Endothelial cell of umbilical vein (primary cell): ENCODE data around the gene RIMKLB. TPM values are rescaled to one million over a fixed set of nuclear protein-coding genes. Genes with fewer than 3 reads are reported as not detected.

Source experiments
- BruUV-seq: library from RNA; stranded (reverse); fragments of 400-500 nt; replicated peaks from 2 replicates; lab custom pipeline; 2021; lab: Mats Ljungman, UMichigan
- CTCF ChIA-PET: fragments of 300-600, 350-600 bp; sonication (Branson Sonifier 250); formaldehyde crosslinking; loops from one replicate; lab custom pipeline; 2021; ENCODE audit warnings: antibody characterized with exemption, inconsistent platforms; lab: Charles Lee
- POLR2A ChIA-PET: fragments of 300-600, 350-600 bp; sonication (Branson Sonifier 250); formaldehyde crosslinking; loops from one replicate; lab custom pipeline; 2021; ENCODE audit warnings: antibody characterized with exemption, inconsistent platforms; lab: Charles Lee
- DNase-seq: peaks from one replicate; pipeline ENCODE4 v3.0.0-alpha.2; 2011; ENCODE audit warnings: low read depth, low spot score
- FAIRE-seq: peaks from 2 replicates; lab custom pipeline; 2011; peaks lifted over from hg19 to GRCh38; lab: Jason Lieb, UNC
- H2AFZ ChIP-seq: 2 replicates; pipeline ENCODE4 v1.6.0; 2012; ENCODE audit warnings: low read depth, low read length, control low read depth, inconsistent platforms
- H3K27ac ChIP-seq: 2 replicates; pipeline ENCODE4 v1.5.1; 2011; ENCODE audit warnings: low read depth, mild to moderate bottlenecking, control low read depth, low read length, moderate library complexity; ENCODE audit not compliant: insufficient read depth
- H3K27me3 ChIP-seq, 2 experiments: 2 replicates each; pipeline versions ENCODE4 v1.6.0 to v1.6.1; 2011; ENCODE audit warnings: low read length in 2 of 2, mixed read lengths in 1 of 2; ENCODE audit not compliant: control insufficient read depth in 2 of 2, insufficient read depth in 2 of 2
- H3K36me3 ChIP-seq, 2 experiments: 2 replicates in 1 of 2; 3 replicates in 1 of 2; pipeline ENCODE4 v1.5.1; 2011; ENCODE audit warnings: low read length in 2 of 2, mild to moderate bottlenecking in 1 of 2, moderate library complexity in 1 of 2; ENCODE audit not compliant: control insufficient read depth in 2 of 2, insufficient read depth in 2 of 2; ENCODE audit errors: extremely low read depth in 1 of 2
- H3K4me1 ChIP-seq: 3 replicates; pipeline ENCODE4 v1.5.1; 2011; ENCODE audit warnings: mild to moderate bottlenecking, low read length; ENCODE audit not compliant: control insufficient read depth, insufficient read depth; ENCODE audit errors: extremely low read depth
- H3K4me2 ChIP-seq: 2 replicates; pipeline ENCODE4 v1.6.1; 2011; ENCODE audit warnings: low read length, control low read depth, mixed read lengths; ENCODE audit not compliant: insufficient read depth
- H3K4me3 ChIP-seq, 3 experiments: fragments of 200-600 bp in 1 of 3; sonication (generic), shearing (Covaris generic) in 1 of 3; replicated peaks in 1 of 3; 2 replicates each; pipeline ENCODE4 v1.5.1; 2011 to 2016; ENCODE audit warnings: control low read depth in 3 of 3, low read length in 3 of 3, mild to moderate bottlenecking in 2 of 3, inconsistent platforms in 1 of 3, low read depth in 1 of 3, moderate library complexity in 1 of 3; ENCODE audit not compliant: insufficient read depth in 1 of 3
- H3K79me2 ChIP-seq: 2 replicates; pipeline ENCODE4 v1.6.0; 2012; ENCODE audit warnings: low read length, inconsistent platforms; ENCODE audit not compliant: control insufficient read depth, insufficient read depth
- H3K9ac ChIP-seq: replicated peaks from 2 replicates; pipeline ENCODE3; 2011; ENCODE audit warnings: low read length, control low read depth; ENCODE audit not compliant: insufficient read depth; ENCODE audit errors: extremely low read depth
- H3K9me1 ChIP-seq: replicated peaks from 3 replicates; pipeline ENCODE4 v1.6.0; 2011; ENCODE audit warnings: mild to moderate bottlenecking, low read length; ENCODE audit not compliant: control insufficient read depth, insufficient read depth; ENCODE audit errors: extremely low read depth
- H3K9me3 ChIP-seq: replicated peaks from 2 replicates; pipeline ENCODE4 v1.5.1; 2012; ENCODE audit warnings: low read length, inconsistent platforms; ENCODE audit not compliant: control insufficient read depth, insufficient read depth
- H4K20me1 ChIP-seq: replicated peaks from 2 replicates; pipeline ENCODE3; 2011; ENCODE audit warnings: mild to moderate bottlenecking, low read length; ENCODE audit not compliant: control insufficient read depth, insufficient read depth; ENCODE audit errors: extremely low read depth
- EZH2 ChIP-seq: IDR thresholded peaks from 2 replicates; pipeline ENCODE4 v1.6.1; 2012; ENCODE audit warnings: borderline replicate concordance, low read depth, mild to moderate bottlenecking, moderate library complexity, low read length, inconsistent platforms; ENCODE audit not compliant: severe bottlenecking
- FOS ChIP-seq: IDR thresholded peaks from 2 replicates; pipeline ENCODE4 v1.6.1; 2011; ENCODE audit warnings: mild to moderate bottlenecking, low read length, moderate library complexity, borderline replicate concordance; ENCODE audit not compliant: insufficient read depth
- GATA2 ChIP-seq: IDR thresholded peaks from 2 replicates; pipeline ENCODE4 v1.7.0; 2011; ENCODE audit warnings: low read depth, mild to moderate bottlenecking, moderate library complexity, mixed read lengths, low read length; ENCODE audit not compliant: insufficient read length, insufficient read depth
- JUN ChIP-seq: IDR thresholded peaks from 2 replicates; pipeline ENCODE4 v1.6.1; 2011; ENCODE audit warnings: borderline replicate concordance, low read depth; ENCODE audit not compliant: insufficient read length, insufficient read depth
- MYC ChIP-seq: IDR thresholded peaks from one replicate; pipeline ENCODE4 v1.6.1; 2011; ENCODE audit warnings: mild to moderate bottlenecking, low read depth, low read length
- POLR2A ChIP-seq: IDR thresholded peaks from 2 replicates; pipeline ENCODE4 v1.6.1; 2012; ENCODE audit warnings: low read depth, mild to moderate bottlenecking, control low read depth, low read length
- POLR2AphosphoS5 ChIP-seq: IDR thresholded peaks from 2 replicates; pipeline ENCODE4 v1.6.1; 2012; ENCODE audit warnings: low read depth, mild to moderate bottlenecking, control low read depth, low read length, moderate library complexity; ENCODE audit not compliant: insufficient read depth
- dilution Hi-C: fragments of 300-500 bp; cut with MboI; formaldehyde crosslinking; loops from one replicate; pipeline ENCODE4 v1.15.0; 2019; ENCODE audit warnings: low sequenced_read_pairs; ENCODE audit not compliant: extremely low pct_ligation_motif_present
- intact Hi-C: fragments of 100-400 bp; cut with micrococcal nuclease; formaldehyde crosslinking; loops from one replicate; pipeline ENCODE4 v1.10.0; 2022
- polyA plus RNA-seq, 4 experiments: library from polyadenylated mRNA; depleted of rRNA in 3 of 4; stranded (reverse) in 3 of 4; unstranded in 1 of 4; fragments of >200 nt; gene quantifications; 2 replicates each; pipeline versions ENCODE4 v1.2.1 to v1.2.3, GENCODE V29; 2011 to 2012; ENCODE audit warnings: missing spikeins in 1 of 4
- total RNA-seq: library from RNA; stranded (reverse); gene quantifications from 2 replicates; pipeline ENCODE4 v1.2.3, GENCODE V29; 2021
- TF ChIP-seq, protein P1 (sequence below), 2 donors: IDR thresholded peaks; 1 replicate in 1 of 2; 2 replicates in 1 of 2; pipeline ENCODE4 v1.5.1; 2011; ENCODE audit warnings: low read length in 2 of 2, mild to moderate bottlenecking in 2 of 2, moderate library complexity in 2 of 2, control low read depth in 1 of 2, inconsistent platforms in 1 of 2, low read depth in 1 of 2; ENCODE audit not compliant: insufficient read depth in 1 of 2; ENCODE audit errors: extremely low read depth in 1 of 2
- TF ChIP-seq, protein P2 (sequence below): IDR thresholded peaks from 2 replicates; pipeline ENCODE4 v1.6.1; 2011; ENCODE audit not compliant: insufficient read depth, insufficient read length

Gene RIMKLB
- total and polyA plus RNA-seq, 2 donors (not counting 3 experiments of a cell fraction or from before 2014, with no cell fraction given), result 35.5 to 64.3 TPM

DNA sequence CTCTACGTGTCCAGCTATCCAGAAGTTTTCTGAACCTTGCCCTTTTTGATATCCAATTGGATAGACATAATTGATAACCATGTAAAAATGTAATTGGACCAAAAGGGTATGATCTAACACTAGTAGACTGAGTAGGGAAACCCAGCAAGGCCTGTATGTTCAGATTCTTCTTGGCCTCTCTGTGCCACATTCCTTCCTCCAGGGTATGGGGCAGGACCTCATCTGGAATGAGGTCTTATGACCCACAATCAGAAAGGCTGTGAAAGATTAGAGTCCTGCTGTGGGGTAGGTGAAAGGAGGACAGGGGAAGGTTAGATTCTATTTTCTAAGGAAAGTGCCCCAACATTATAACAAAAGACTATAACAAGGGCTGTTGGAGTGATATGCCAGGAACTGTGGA, 73.3 kb downstream of the RIMKLB start:
- TF ChIP-seq JUN, result no peak
- TF ChIP-seq POLR2AphosphoS5, result no peak
- TF ChIP-seq POLR2A, result no peak
- TF ChIP-seq MYC, result no peak
- TF ChIP-seq, protein P1, sequence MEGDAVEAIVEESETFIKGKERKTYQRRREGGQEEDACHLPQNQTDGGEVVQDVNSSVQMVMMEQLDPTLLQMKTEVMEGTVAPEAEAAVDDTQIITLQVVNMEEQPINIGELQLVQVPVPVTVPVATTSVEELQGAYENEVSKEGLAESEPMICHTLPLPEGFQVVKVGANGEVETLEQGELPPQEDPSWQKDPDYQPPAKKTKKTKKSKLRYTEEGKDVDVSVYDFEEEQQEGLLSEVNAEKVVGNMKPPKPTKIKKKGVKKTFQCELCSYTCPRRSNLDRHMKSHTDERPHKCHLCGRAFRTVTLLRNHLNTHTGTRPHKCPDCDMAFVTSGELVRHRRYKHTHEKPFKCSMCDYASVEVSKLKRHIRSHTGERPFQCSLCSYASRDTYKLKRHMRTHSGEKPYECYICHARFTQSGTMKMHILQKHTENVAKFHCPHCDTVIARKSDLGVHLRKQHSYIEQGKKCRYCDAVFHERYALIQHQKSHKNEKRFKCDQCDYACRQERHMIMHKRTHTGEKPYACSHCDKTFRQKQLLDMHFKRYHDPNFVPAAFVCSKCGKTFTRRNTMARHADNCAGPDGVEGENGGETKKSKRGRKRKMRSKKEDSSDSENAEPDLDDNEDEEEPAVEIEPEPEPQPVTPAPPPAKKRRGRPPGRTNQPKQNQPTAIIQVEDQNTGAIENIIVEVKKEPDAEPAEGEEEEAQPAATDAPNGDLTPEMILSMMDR (IDR thresholded peaks at IDR 0.05; ENCODE audit: extremely low read depth in 1 of 2, insufficient read depth in 1 of 2, low read depth in 1 of 2, low read length in 2 of 2), result no peak
- TF ChIP-seq GATA2, result no peak
- TF ChIP-seq, protein P2, sequence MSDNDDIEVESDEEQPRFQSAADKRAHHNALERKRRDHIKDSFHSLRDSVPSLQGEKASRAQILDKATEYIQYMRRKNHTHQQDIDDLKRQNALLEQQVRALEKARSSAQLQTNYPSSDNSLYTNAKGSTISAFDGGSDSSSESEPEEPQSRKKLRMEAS, result no peak
- no peak for TF ChIP-seq FOS
- TF ChIP-seq EZH2, result no peak
- BruUV-seq, result no TSS peak

More for the DNA sequence above, 73.3 kb downstream of the RIMKLB start:
- DNase-seq (no peak), FAIRE-seq (no peak)
- H3K36me3 ChIP-seq, result peaks cover 4% of the 10 kb centered on the region in 2 experiments
- H3K27me3 ChIP-seq, result no peaks in the 10 kb centered on the region
- dilution Hi-C loops (no loop called here), intact Hi-C loops (no loop called here)
- H3K79me2 ChIP-seq, result peaks cover 2% of the 10 kb centered on the region
- H3K9ac ChIP-seq, result no peak overlapping the region
- no peaks in the 10 kb centered on the region for H3K4me1 ChIP-seq
- H3K4me3 ChIP-seq, result no peak overlapping the region
- H3K27ac ChIP-seq, result no peak overlapping the region
- no peak overlapping the region for H2AFZ ChIP-seq
- ChIA-PET CTCF (no interaction called here), POLR2A (no interaction called here)
- H3K9me3 ChIP-seq, result no peaks in the 10 kb centered on the region
- H3K4me2 ChIP-seq, result no peak overlapping the region
- no peaks in the 10 kb centered on the region for H3K9me1 ChIP-seq
- no peaks in the 10 kb centered on the region for H4K20me1 ChIP-seq
